RWPE1 (cell line): Measurements from ENCODE around the gene PECR.
"Not testable (repeated sequence)": the region's sequence is repeated elsewhere in the genome, so short reads cannot be mapped to it uniquely, and the experiment has no call there.

Experiments
- CTCF ChIA-PET: fragments of 350-600 bp; sonication (Branson Sonifier 250); formaldehyde crosslinking; extraction: SDS; loops from one replicate; lab custom pipeline; 2021; lab: Yijun Ruan, JAX
- POLR2A ChIA-PET: fragments of 400-600 bp; formaldehyde crosslinking; extraction: SDS; loops from one replicate; lab custom pipeline; 2020; ENCODE audit warnings: antibody characterized with exemption; ENCODE audit not compliant: low non-redundant PET; lab: Yijun Ruan, JAX
- DNase-seq: peaks from one replicate; pipeline ENCODE4 v3.0.0; 2012; ENCODE audit warnings: low spot score
- H3K27ac ChIP-seq: fragments of 450-650 bp; 2 replicates; pipeline ENCODE4 v1.5.1; 2017
- CTCF ChIP-seq: fragments of 450-650 bp; conservative IDR thresholded peaks from 2 replicates; pipeline ENCODE4 v1.5.1; 2017; ENCODE audit warnings: low read depth, mild to moderate bottlenecking

The PECR gene

GRCh38 chr2:216083464-216084281, 2.1 kb upstream of the PECR start:
- H3K27ac ChIP-seq, result no peak overlapping the region
- ChIA-PET POLR2A (no interaction called here), CTCF (interaction anchor here (1.5 kb wide), 1 partner anchor 31 kb away, joined by 4 read pairs; no protein-coding TSS in a partner anchor)
- no peak for DNase-seq
- TF ChIP-seq CTCF, result no peak

DNA sequence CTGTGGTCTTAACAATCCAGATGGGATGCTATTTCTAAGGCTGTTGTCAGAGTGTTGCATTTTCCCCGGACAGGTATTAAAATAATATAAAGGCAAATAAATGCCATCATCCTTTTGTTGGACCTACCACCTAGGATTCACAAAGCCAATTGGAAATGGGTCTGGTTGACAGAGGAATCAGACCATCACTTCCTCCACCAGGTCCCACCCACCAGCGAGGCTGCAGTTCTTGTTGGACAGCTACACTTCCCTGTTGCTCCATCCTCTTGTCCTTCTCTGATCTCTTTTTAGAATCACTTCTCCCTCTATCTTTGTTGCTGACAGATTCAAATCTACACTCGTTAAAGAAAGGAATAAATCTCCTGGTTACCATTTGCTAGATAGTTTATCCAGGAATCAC, 1.2 kb upstream of the PECR start:
- CTCF ChIA-PET, result no interaction called here
- POLR2A ChIA-PET, result no interaction called here
- no peak for TF ChIP-seq CTCF
- no peak for DNase-seq
- H3K27ac ChIP-seq, result no peak overlapping the region

- ChIA-PET POLR2A (interaction anchor here (1.5 kb wide), 1 partner anchor 26 kb away, joined by 8 read pairs; the partner anchor contains the start of gene XRCC5), CTCF (interaction anchor here (0.9 to 1.4 kb wide), 3 partner anchors 10 to 32 kb away, joined by 3 to 5 read pairs (median 3); no protein-coding TSS in a partner anchor)
- peak; percentile 16 for DNase-seq
- TF ChIP-seq CTCF, result no peak
- peak overlapping the region; percentile 63 for H3K27ac ChIP-seq
Observed at GRCh38 chr2:216082117-216082711, 605 bp upstream of the PECR start.

DNA sequence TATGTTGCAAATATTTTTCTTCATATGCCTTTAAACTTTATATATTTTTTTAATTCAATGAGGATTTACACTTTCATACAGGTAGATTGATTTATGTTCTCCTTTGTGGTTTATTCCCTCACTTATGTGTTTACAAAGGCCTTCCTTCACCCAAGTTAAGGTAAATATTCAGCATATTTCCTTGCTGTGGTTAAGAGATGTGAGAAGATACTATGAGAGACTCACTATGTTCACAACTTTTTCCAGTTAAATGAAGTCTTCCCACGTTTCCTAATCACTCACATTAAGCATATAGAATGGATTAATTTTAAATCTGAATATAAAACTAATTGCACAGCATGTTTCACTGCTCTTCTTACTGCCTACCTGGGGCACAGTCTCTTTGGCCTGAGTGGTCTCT, 597 bp downstream of the PECR start:
- POLR2A ChIA-PET, result interaction anchor here (1.5 kb wide), 1 partner anchor 28 kb away, joined by 8 read pairs; the partner anchor contains the start of gene XRCC5
- peak overlapping the region; percentile 63 for H3K27ac ChIP-seq

GRCh38 chr2:216080048-216080447, 1.6 kb downstream of the PECR start:
- CTCF ChIA-PET, result interaction anchor here (0.6 kb wide), 1 partner anchor 48 kb away, joined by 3 read pairs; no protein-coding TSS in a partner anchor
- H3K27ac ChIP-seq, POLR2A ChIA-PET, DNase-seq: not testable (repeated sequence)

More for the DNA sequence above, 597 bp downstream of the PECR start:
- CTCF ChIA-PET, result interaction anchor here (0.6 to 1.4 kb wide), 4 partner anchors 11 to 149 kb away, joined by 3 to 5 read pairs (median 4); no protein-coding TSS in a partner anchor
- TF ChIP-seq CTCF, result no peak
- DNase-seq, result no peak

GRCh38 chr2:216078776-216079175, 2.8 kb downstream of the PECR start:
- DNase-seq, result no peak
- POLR2A ChIA-PET, result no interaction called here
- CTCF ChIA-PET, result interaction anchor here (0.6 kb wide), 1 partner anchor 44 kb away, joined by 3 read pairs; no protein-coding TSS in a partner anchor
- no peak for TF ChIP-seq CTCF
- H3K27ac ChIP-seq, result no peak overlapping the region
